HG03378 (cell line): ENCODE measurements around the gene EPHA5.
"Not testable (repeated sequence)": the region's sequence is repeated elsewhere in the genome, so short reads cannot be mapped to it uniquely, and the experiment has no call there.

Source experiments
- ATAC-seq: cut with Tn5 transposase; IDR thresholded peaks from one replicate; pipeline ENCODE4 v1.9.1; 2021; ENCODE audit warnings: mild to moderate bottlenecking, moderate library complexity; ENCODE audit not compliant: unreplicated experiment

EPHA5 gene

GRCh38 chr4:65386927-65387326 lies 283.4 kb downstream of the EPHA5 start:
- ATAC-seq = no peak

- no peak for ATAC-seq
Observed at GRCh38 chr4:65383589-65384305, 286.5 kb downstream of the EPHA5 start.

- ATAC-seq = no peak
Observed at GRCh38 chr4:65381648-65382047, 288.6 kb downstream of the EPHA5 start.

- ATAC-seq = no peak
Observed at GRCh38 chr4:65370709-65371108, 299.6 kb downstream of the EPHA5 start.

GRCh38 chr4:65367306-65367705 lies 303.0 kb downstream of the EPHA5 start:
- ATAC-seq = no peak

- no peak for ATAC-seq
Observed at GRCh38 chr4:65358914-65359313, 311.4 kb downstream of the EPHA5 start.

- no peak for ATAC-seq
Observed at GRCh38 chr4:65353098-65353497, 317.2 kb downstream of the EPHA5 start.

- ATAC-seq = no peak
Observed at GRCh38 chr4:65344278-65344825, 325.9 kb downstream of the EPHA5 start.

GRCh38 chr4:65343342-65343741 lies 326.9 kb downstream of the EPHA5 start:
- no peak for ATAC-seq

- ATAC-seq = no peak
Observed at GRCh38 chr4:65341557-65341956, 328.7 kb downstream of the EPHA5 start.

GRCh38 chr4:65340382-65341109 lies 329.7 kb downstream of the EPHA5 start:
- ATAC-seq = no peak

- no peak for ATAC-seq
Observed at GRCh38 chr4:65337371-65337770, 332.9 kb downstream of the EPHA5 start.

GRCh38 chr4:65336465-65336864 lies 333.8 kb downstream of the EPHA5 start:
- ATAC-seq = no peak

GRCh38 chr4:65316534-65316933 lies 353.8 kb downstream of the EPHA5 start:
- ATAC-seq = no peak

GRCh38 chr4:65311120-65311519 lies 359.2 kb downstream of the EPHA5 start:
- no peak for ATAC-seq

GRCh38 chr4:65310586-65310985 lies 359.7 kb downstream of the EPHA5 start:
- no peak for ATAC-seq

- ATAC-seq = not testable (repeated sequence)
Observed at GRCh38 chr4:65308626-65309025, 361.7 kb downstream of the EPHA5 start.

- no peak for ATAC-seq
Observed at GRCh38 chr4:65302145-65302544, 368.1 kb downstream of the EPHA5 start.

- ATAC-seq = no peak
Observed at GRCh38 chr4:65296246-65296645, 374.0 kb downstream of the EPHA5 start.

- ATAC-seq = no peak
Observed at GRCh38 chr4:65287071-65287470, 383.2 kb downstream of the EPHA5 start.
